ENCODE measurements around the gene TSSK3. TPM values are rescaled to one million over a fixed set of nuclear protein-coding genes. Genes with fewer than 3 reads are reported as not detected.

TSSK3 gene
- total RNA-seq, 1 experiment from 2014 or later: 1.6 TPM

- H3K4me1 ChIP-seq (ENCODE audit: insufficient read depth, low read length): no peaks in the 10 kb centered on the region
These were observed 3.9 kb upstream of the TSSK3 start for GRCh38 chr1:32358435-32358834.

More at GRCh38 chr1:32358435-32358834, 3.9 kb upstream of the TSSK3 start:
- H3K56ac ChIP-seq (ENCODE audit: insufficient read length, low read depth, low read length): no peak overlapping the region
- no peak overlapping the region for H2BK5ac ChIP-seq (ENCODE audit: insufficient read length, low read length)
- H3K9ac ChIP-seq (ENCODE audit: extremely low read depth, insufficient read length, low read length): no peak overlapping the region
- no peak overlapping the region for H3K4me2 ChIP-seq (ENCODE audit: insufficient read depth, insufficient read length, low read length)
- no peak overlapping the region for H3K4ac ChIP-seq (ENCODE audit: low read depth, low read length)
- no peak overlapping the region for H3K27ac ChIP-seq (ENCODE audit: insufficient read length, low read depth, low read length)
- Mint-ChIP-seq H3K27ac (no peak overlapping the region; a peak in 1 of 7 replicates), H3K4me1 (peaks cover 17 to 18% of the 10 kb centered on the region in 2 experiments), H3K4me3 (no peak overlapping the region), H3K27me3 (ENCODE audit: low read depth) (peaks cover 24% of the 10 kb centered on the region), H3K36me3 (ENCODE audit: insufficient read depth in 1 of 3, low read depth in 3 of 3) (peaks cover 9 to 23% (median 16%) of the 10 kb centered on the region in 3 experiments; a peak in 5 of 7 replicates), H3K9me3 (no peaks in the 10 kb centered on the region)
- no peak overlapping the region for H2BK15ac ChIP-seq (ENCODE audit: low read depth, low read length)
- no peak overlapping the region for H3K23ac ChIP-seq (ENCODE audit: insufficient read length, low read depth, low read length)
- no peaks in the 10 kb centered on the region for H4K20me1 ChIP-seq (ENCODE audit: control insufficient read depth, insufficient read depth, insufficient read length)
- no peak overlapping the region for H4K8ac ChIP-seq (replicated peaks; ENCODE audit: insufficient read length, low read depth, low read length)
- H3T11ph ChIP-seq (ENCODE audit: low read length): no peak overlapping the region
- WGBS (ENCODE audit: extremely low coverage, insufficient read length, low lambda C conversion rate): no CpG with 5 or more reads among the region's 3 CpGs
- no peak for DNase-seq
- TF ChIP-seq CTCF (conservative IDR thresholded peaks at IDR 0.05): no peak
- H3K27me3 ChIP-seq (ENCODE audit: insufficient read depth, low read length): no peaks in the 10 kb centered on the region; the same call in 1 of the 2 replicates
- no peaks in the 10 kb centered on the region for H3K9me3 ChIP-seq (ENCODE audit: control insufficient read depth, low read depth, low read length)
- no peaks in the 10 kb centered on the region for H3K79me1 ChIP-seq (ENCODE audit: insufficient read depth, low read depth, low read length, poor library complexity, severe bottlenecking)
- no peak overlapping the region for H3K14ac ChIP-seq (ENCODE audit: insufficient read depth, low read length)
- peaks cover 12% of the 10 kb centered on the region for H3K23me2 ChIP-seq (ENCODE audit: insufficient read length, low read depth, low read length, poor library complexity, severe bottlenecking)
- H2AFZ ChIP-seq (ENCODE audit: low read length): no peak overlapping the region
- H4K5ac ChIP-seq (ENCODE audit: insufficient read length, low read depth, low read length): no peak overlapping the region
- no peak overlapping the region for H2AK5ac ChIP-seq (ENCODE audit: insufficient read length, low read length)
- H2BK20ac ChIP-seq (ENCODE audit: low read depth, low read length, poor library complexity, severe bottlenecking): no peak overlapping the region
- H3K18ac ChIP-seq (ENCODE audit: insufficient read length, low read depth, low read length): no peak overlapping the region
- H2BK12ac ChIP-seq (ENCODE audit: insufficient read length, low read depth, low read length): no peak overlapping the region
- no peak overlapping the region for H4K91ac ChIP-seq (ENCODE audit: insufficient read length, low read depth, low read length)
- H2BK120ac ChIP-seq (ENCODE audit: low read depth, low read length, poor library complexity, severe bottlenecking): no peak overlapping the region
- H3K79me2 ChIP-seq (ENCODE audit: insufficient read depth, low read length): no peaks in the 10 kb centered on the region

Measured in H9 (cell line).